Measurements from ENCODE around the gene DCLK2.

DNA sequence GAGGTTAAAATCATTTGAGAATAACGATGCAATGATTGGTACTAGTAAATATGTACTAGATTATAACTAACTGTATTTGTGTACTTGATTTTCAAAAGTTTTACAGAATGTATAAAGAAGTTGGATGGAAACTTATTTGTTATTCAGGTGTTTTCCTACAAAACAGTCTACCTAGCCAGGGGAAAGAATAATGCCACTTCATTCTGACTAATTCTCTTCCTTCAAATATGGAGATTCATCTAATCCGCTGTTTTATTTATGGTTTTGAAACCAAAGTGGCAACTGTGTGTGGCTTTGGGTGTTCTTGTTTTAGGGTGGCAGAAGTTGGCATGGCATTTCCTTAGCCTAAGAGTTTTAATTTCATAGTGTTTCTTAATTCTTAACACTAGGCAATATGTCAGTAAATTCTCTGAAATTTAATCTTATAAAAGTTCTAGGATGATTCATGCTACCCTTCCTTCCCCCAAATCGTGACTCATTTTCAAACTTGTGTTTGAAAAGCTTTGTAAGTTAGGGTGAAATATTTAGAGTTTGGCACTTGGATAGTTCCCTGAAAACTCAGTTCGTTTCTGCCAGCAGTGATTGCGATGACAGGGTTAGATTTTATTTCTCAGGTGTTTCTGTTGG, 62.6 kb downstream of the DCLK2 start:
- TF ChIP-seq SIN3A (conservative IDR thresholded peaks at IDR 0.05 in 1 of 2, IDR thresholded peaks at IDR 0.05 in 1 of 2; ENCODE audit: low read depth in 1 of 2, low read length in 2 of 2), result no peak
- no peak for TF ChIP-seq EZH2 (IDR thresholded peaks at IDR 0.05; ENCODE audit: low read depth, low read length, severe bottlenecking)
- TF ChIP-seq, protein P1, sequence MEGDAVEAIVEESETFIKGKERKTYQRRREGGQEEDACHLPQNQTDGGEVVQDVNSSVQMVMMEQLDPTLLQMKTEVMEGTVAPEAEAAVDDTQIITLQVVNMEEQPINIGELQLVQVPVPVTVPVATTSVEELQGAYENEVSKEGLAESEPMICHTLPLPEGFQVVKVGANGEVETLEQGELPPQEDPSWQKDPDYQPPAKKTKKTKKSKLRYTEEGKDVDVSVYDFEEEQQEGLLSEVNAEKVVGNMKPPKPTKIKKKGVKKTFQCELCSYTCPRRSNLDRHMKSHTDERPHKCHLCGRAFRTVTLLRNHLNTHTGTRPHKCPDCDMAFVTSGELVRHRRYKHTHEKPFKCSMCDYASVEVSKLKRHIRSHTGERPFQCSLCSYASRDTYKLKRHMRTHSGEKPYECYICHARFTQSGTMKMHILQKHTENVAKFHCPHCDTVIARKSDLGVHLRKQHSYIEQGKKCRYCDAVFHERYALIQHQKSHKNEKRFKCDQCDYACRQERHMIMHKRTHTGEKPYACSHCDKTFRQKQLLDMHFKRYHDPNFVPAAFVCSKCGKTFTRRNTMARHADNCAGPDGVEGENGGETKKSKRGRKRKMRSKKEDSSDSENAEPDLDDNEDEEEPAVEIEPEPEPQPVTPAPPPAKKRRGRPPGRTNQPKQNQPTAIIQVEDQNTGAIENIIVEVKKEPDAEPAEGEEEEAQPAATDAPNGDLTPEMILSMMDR (IDR thresholded peaks at IDR 0.05; ENCODE audit: control extremely low read depth in 1 of 3, insufficient read depth in 1 of 3, low read depth in 1 of 3, low read length in 3 of 3), result no peak
- TF ChIP-seq, protein P2, sequence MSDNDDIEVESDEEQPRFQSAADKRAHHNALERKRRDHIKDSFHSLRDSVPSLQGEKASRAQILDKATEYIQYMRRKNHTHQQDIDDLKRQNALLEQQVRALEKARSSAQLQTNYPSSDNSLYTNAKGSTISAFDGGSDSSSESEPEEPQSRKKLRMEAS (IDR thresholded peaks at IDR 0.05), result no peak
- no peak for TF ChIP-seq EP300 (IDR thresholded peaks at IDR 0.05; ENCODE audit: borderline replicate concordance in 1 of 2, low read depth in 2 of 2, low read length in 2 of 2)
- TF ChIP-seq POLR2A (IDR thresholded peaks at IDR 0.05; ENCODE audit: control extremely low read depth in 1 of 2, low read depth in 2 of 2, low read length in 2 of 2), result no peak
- TF ChIP-seq PHF8 (conservative IDR thresholded peaks at IDR 0.05; ENCODE audit: low read depth, low read length), result no peak
- TF ChIP-seq POLR2AphosphoS5 (IDR thresholded peaks at IDR 0.05; ENCODE audit: low read depth, low read length), result no peak
- TF ChIP-seq SP1 (IDR thresholded peaks at IDR 0.05; ENCODE audit: low read depth, low read length), result no peak
- TF ChIP-seq MAFK (IDR thresholded peaks at IDR 0.05; ENCODE audit: low read depth, low read length), result no peak
- TF ChIP-seq BCL11A (IDR thresholded peaks at IDR 0.05; ENCODE audit: low read depth in 2 of 2, low read length in 2 of 2), result no peak
- no peak for TF ChIP-seq CREB1 (IDR thresholded peaks at IDR 0.05)
